WTC11 (cell line): ENCODE measurements around the gene ZNF85. TPM values are rescaled to one million over a fixed set of nuclear protein-coding genes. Genes with fewer than 3 reads are reported as not detected.

ENCODE experiments used
- ATAC-seq: fragments of 200-7000 bp; cut with Tn5 transposase; 2 replicates; pipeline ENCODE4 v1.10.0; 2021; ENCODE audit warnings: mild to moderate bottlenecking, moderate library complexity
- CTCF ChIA-PET: fragments of 300-600 bp; sonication (Branson Sonifier 250); formaldehyde crosslinking; loops from one replicate; lab custom pipeline; 2021; ENCODE audit warnings: antibody characterized with exemption; lab: Charles Lee
- POLR2A ChIA-PET: fragments of 350-600 bp; sonication (Branson Sonifier 250); formaldehyde crosslinking; loops from one replicate; lab custom pipeline; 2021; ENCODE audit warnings: antibody characterized with exemption; lab: Charles Lee
- DNase-seq: peaks from one replicate; pipeline ENCODE4 v3.0.0; 2021; ENCODE audit warnings: low spot score
- H3K27ac Mint-ChIP-seq: 2 replicates; pipeline ENCODE4 v1.8.0; 2021; ENCODE audit warnings: mixed read lengths
- H3K27me3 Mint-ChIP-seq: 2 replicates; pipeline ENCODE4 v1.8.0; 2021; ENCODE audit warnings: low read depth, mild to moderate bottlenecking, moderate library complexity, mixed read lengths
- H3K36me3 Mint-ChIP-seq: 2 replicates; pipeline ENCODE4 v1.8.0; 2021; ENCODE audit warnings: mixed read lengths
- H3K4me1 Mint-ChIP-seq: 2 replicates; pipeline ENCODE4 v1.8.0; 2022; ENCODE audit warnings: mixed read lengths
- H3K4me3 Mint-ChIP-seq: 2 replicates; pipeline ENCODE4 v1.8.0; 2021; ENCODE audit warnings: mild to moderate bottlenecking, moderate library complexity, mixed read lengths
- H3K9me3 Mint-ChIP-seq: 2 replicates; pipeline ENCODE4 v1.8.0; 2021; ENCODE audit warnings: mixed read lengths
- CBFB ChIP-seq: sonication (generic); formaldehyde crosslinking; IDR thresholded peaks from 2 replicates; pipeline ENCODE4 v1.8.1; 2022; ENCODE audit warnings: mild to moderate bottlenecking, low read depth, missing genetic modification reagents
- EMX1 ChIP-seq: fragments of 250-450 bp; sonication (Bioruptor Pico); IDR thresholded peaks from 2 replicates; pipeline ENCODE4 v1.8.0; 2021; ENCODE audit warnings: mild to moderate bottlenecking
- FOXK1 ChIP-seq: sonication (generic); formaldehyde crosslinking; IDR thresholded peaks from 2 replicates; pipeline ENCODE4 v1.8.0; 2022; ENCODE audit warnings: mild to moderate bottlenecking, moderate library complexity, missing genetic modification reagents
- GRHL2 ChIP-seq: fragments of 250-450 bp; sonication (Bioruptor Pico); IDR thresholded peaks from 2 replicates; pipeline ENCODE4 v1.8.0; 2022; ENCODE audit warnings: mild to moderate bottlenecking, moderate library complexity; ENCODE audit not compliant: insufficient replicate concordance, severe bottlenecking
- JUN ChIP-seq: sonication (generic); formaldehyde crosslinking; IDR thresholded peaks from 2 replicates; pipeline ENCODE4 v1.8.0; 2023; ENCODE audit warnings: mild to moderate bottlenecking, missing genetic modification reagents
- KAT7 ChIP-seq: sonication (generic); formaldehyde crosslinking; IDR thresholded peaks from 2 replicates; pipeline ENCODE4 v1.8.1; 2023; ENCODE audit warnings: missing genetic modification reagents, mild to moderate bottlenecking, borderline replicate concordance
- NFATC4 ChIP-seq: fragments of 250-450 bp; sonication (Bioruptor Pico); IDR thresholded peaks from 2 replicates; pipeline ENCODE4 v1.9.0; 2021; ENCODE audit warnings: mild to moderate bottlenecking
- RELA ChIP-seq: sonication (generic); formaldehyde crosslinking; IDR thresholded peaks from 2 replicates; pipeline ENCODE4 v1.8.1; 2022; ENCODE audit warnings: missing genetic modification reagents, mild to moderate bottlenecking, borderline replicate concordance
- SMAD3 ChIP-seq: sonication (generic); formaldehyde crosslinking; IDR thresholded peaks from 2 replicates; pipeline ENCODE4 v1.8.0; 2022; ENCODE audit warnings: missing genetic modification reagents, mild to moderate bottlenecking, borderline replicate concordance
- SOX15 ChIP-seq: fragments of 250-450 bp; sonication (Bioruptor Pico); IDR thresholded peaks from 2 replicates; pipeline ENCODE4 v1.9.0; 2021; ENCODE audit warnings: mild to moderate bottlenecking
- SP1 ChIP-seq: sonication (generic); formaldehyde crosslinking; conservative IDR thresholded peaks from 2 replicates; pipeline ENCODE4 v1.8.1; 2022; ENCODE audit warnings: missing genetic modification reagents
- TCF7 ChIP-seq: sonication (generic); formaldehyde crosslinking; IDR thresholded peaks from 2 replicates; pipeline ENCODE4 v1.8.0; 2022; ENCODE audit warnings: mild to moderate bottlenecking, low read depth, missing genetic modification reagents, moderate library complexity
- ZNF396 ChIP-seq: fragments of 250-450 bp; sonication (Bioruptor Pico); IDR thresholded peaks from 2 replicates; pipeline ENCODE4 v1.8.0; 2021; ENCODE audit warnings: mild to moderate bottlenecking, moderate library complexity, borderline replicate concordance
- ZNF423 ChIP-seq: fragments of 250-450 bp; sonication (Bioruptor Pico); IDR thresholded peaks from 2 replicates; pipeline ENCODE4 v2.1.2; 2022; ENCODE audit warnings: mild to moderate bottlenecking, moderate library complexity
- total RNA-seq: library from RNA; stranded (reverse); gene quantifications from 3 replicates; pipeline ENCODE4 v1.2.3, GENCODE V29; 2021
- TF ChIP-seq, protein P1 (sequence below): sonication (generic); formaldehyde crosslinking; conservative IDR thresholded peaks from 2 replicates; pipeline ENCODE4 v1.8.1; 2022; ENCODE audit warnings: mild to moderate bottlenecking, missing genetic modification reagents
- TF ChIP-seq, protein P2 (sequence below): sonication (generic); formaldehyde crosslinking; IDR thresholded peaks from 2 replicates; pipeline ENCODE4 v1.8.0; 2022; ENCODE audit warnings: mild to moderate bottlenecking, missing genetic modification reagents
- TF ChIP-seq, protein P3 (sequence below): sonication (generic); formaldehyde crosslinking; IDR thresholded peaks from 2 replicates; pipeline ENCODE4 v1.8.0; 2022; ENCODE audit warnings: mild to moderate bottlenecking, missing genetic modification reagents
- TF ChIP-seq, protein P4 (sequence below): sonication (generic); formaldehyde crosslinking; IDR thresholded peaks from 2 replicates; pipeline ENCODE4 v1.8.0; 2023; ENCODE audit warnings: missing genetic modification reagents
- TF ChIP-seq, protein P5 (sequence below): sonication (generic); formaldehyde crosslinking; IDR thresholded peaks from 2 replicates; pipeline ENCODE4 v1.8.1; 2023; ENCODE audit warnings: mild to moderate bottlenecking, moderate library complexity, missing genetic modification reagents
- TF ChIP-seq, protein P6 (sequence below): sonication (generic); formaldehyde crosslinking; IDR thresholded peaks from 2 replicates; pipeline ENCODE4 v1.8.0; 2023; ENCODE audit warnings: mild to moderate bottlenecking, missing genetic modification reagents
- TF ChIP-seq, protein P7 (sequence below): sonication (generic); formaldehyde crosslinking; IDR thresholded peaks from 2 replicates; pipeline ENCODE4 v1.8.1; 2022; ENCODE audit warnings: mild to moderate bottlenecking, moderate library complexity, missing genetic modification reagents
- TF ChIP-seq, protein P8 (sequence below): fragments of 250-450 bp; sonication (Bioruptor Pico); conservative IDR thresholded peaks from 2 replicates; pipeline ENCODE4 v1.9.0; 2021; ENCODE audit warnings: mild to moderate bottlenecking

Gene ZNF85
- total RNA-seq, 1 experiment from 2014 or later, result 22.8 TPM

DNA sequence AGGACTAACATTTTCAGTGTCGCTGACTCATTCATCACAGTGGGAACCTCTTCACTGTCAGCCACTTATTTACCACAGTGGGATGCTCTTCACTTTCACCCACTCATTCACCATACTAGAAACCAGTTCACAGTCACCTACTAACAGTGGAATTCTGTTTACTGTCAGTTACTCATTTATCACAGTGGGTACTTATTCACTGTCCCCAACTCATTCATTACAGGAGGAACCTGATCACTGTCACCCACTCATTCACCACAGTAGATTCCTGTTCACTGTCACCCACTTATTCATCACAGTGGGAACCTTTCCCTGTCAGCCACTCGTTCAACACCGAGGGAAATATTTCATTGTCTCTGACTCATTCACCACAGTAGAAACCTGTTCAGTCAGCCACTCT, 10.1 kb upstream of the ZNF85 start:
- Mint-ChIP-seq H3K36me3 (peaks cover 61% of the 10 kb centered on the region), H3K27ac (no peak overlapping the region), H3K27me3 (peaks cover 32% of the 10 kb centered on the region), H3K9me3 (peaks cover 87% of the 10 kb centered on the region), H3K4me1 (no peaks in the 10 kb centered on the region), H3K4me3 (no peak overlapping the region)
- CTCF ChIA-PET, result no interaction called here
- POLR2A ChIA-PET, result no interaction called here
- TF ChIP-seq KAT7, result no peak
- TF ChIP-seq, protein P1, sequence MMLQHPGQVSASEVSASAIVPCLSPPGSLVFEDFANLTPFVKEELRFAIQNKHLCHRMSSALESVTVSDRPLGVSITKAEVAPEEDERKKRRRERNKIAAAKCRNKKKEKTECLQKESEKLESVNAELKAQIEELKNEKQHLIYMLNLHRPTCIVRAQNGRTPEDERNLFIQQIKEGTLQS, result no peak
- TF ChIP-seq NFATC4 (CRISPR knock-in tag), result no peak
- TF ChIP-seq RELA, result no peak
- TF ChIP-seq, protein P2, sequence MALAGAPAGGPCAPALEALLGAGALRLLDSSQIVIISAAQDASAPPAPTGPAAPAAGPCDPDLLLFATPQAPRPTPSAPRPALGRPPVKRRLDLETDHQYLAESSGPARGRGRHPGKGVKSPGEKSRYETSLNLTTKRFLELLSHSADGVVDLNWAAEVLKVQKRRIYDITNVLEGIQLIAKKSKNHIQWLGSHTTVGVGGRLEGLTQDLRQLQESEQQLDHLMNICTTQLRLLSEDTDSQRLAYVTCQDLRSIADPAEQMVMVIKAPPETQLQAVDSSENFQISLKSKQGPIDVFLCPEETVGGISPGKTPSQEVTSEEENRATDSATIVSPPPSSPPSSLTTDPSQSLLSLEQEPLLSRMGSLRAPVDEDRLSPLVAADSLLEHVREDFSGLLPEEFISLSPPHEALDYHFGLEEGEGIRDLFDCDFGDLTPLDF, result no peak
- TF ChIP-seq JUN (CRISPR knock-in tag), result no peak
- TF ChIP-seq SOX15, result no peak
- TF ChIP-seq TCF7 (CRISPR knock-in tag), result no peak
- ATAC-seq (no peak), DNase-seq (no peak)

DNA sequence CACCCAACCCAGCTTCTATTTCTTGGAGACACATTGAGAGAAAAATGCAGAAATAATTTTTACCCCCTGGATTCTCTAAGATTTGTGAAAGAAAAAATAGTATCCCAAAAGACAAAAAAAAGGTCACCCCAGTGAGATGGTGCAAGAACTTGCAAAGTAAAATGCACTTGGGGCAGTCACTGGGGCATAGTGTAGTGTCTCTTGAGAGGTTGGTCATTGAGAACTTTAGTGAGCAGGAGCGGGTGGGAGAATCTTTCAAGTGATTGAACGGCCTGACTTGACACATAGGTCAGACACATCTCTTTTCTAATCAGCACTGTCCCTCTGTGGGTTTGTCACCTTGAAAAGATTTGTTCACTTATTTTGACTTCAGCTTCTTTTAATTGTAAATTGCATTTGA, 2.4 kb downstream of the ZNF85 start:
- CTCF ChIA-PET, result no interaction called here
- 0 out of 2 replicates have a peak, but pooled peaks cover 4% of the 10 kb centered on the region for H3K9me3 Mint-ChIP-seq
- no peak overlapping the region; the same call in none of the 2 replicates for H3K4me3 Mint-ChIP-seq
- no peak overlapping the region for H3K27ac Mint-ChIP-seq
- H3K4me1 Mint-ChIP-seq, result peaks cover 16% of the 10 kb centered on the region
- peaks cover 21% of the 10 kb centered on the region for H3K36me3 Mint-ChIP-seq
- no peaks in the 10 kb centered on the region for H3K27me3 Mint-ChIP-seq
- DNase-seq, result no peak
- POLR2A ChIA-PET, result no interaction called here
- TF ChIP-seq, protein P3, sequence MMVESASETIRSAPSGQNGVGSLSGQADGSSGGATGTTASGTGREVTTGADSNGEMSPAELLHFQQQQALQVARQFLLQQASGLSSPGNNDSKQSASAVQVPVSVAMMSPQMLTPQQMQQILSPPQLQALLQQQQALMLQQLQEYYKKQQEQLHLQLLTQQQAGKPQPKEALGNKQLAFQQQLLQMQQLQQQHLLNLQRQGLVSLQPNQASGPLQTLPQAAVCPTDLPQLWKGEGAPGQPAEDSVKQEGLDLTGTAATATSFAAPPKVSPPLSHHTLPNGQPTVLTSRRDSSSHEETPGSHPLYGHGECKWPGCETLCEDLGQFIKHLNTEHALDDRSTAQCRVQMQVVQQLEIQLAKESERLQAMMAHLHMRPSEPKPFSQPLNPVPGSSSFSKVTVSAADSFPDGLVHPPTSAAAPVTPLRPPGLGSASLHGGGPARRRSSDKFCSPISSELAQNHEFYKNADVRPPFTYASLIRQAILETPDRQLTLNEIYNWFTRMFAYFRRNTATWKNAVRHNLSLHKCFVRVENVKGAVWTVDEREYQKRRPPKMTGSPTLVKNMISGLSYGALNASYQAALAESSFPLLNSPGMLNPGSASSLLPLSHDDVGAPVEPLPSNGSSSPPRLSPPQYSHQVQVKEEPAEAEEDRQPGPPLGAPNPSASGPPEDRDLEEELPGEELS (CRISPR knock-in tag), result no peak
- TF ChIP-seq FOXK1 (no peak), SP1 (CRISPR knock-in tag) (no peak), ZNF396 (CRISPR knock-in tag) (no peak), JUN (CRISPR knock-in tag) (no peak), NFATC4 (CRISPR knock-in tag) (no peak), CBFB (CRISPR knock-in tag) (no peak), ZNF423 (no peak), GRHL2 (CRISPR knock-in tag) (no peak), EMX1 (CRISPR knock-in tag) (no peak), SMAD3 (no peak)
- TF ChIP-seq, protein P4, sequence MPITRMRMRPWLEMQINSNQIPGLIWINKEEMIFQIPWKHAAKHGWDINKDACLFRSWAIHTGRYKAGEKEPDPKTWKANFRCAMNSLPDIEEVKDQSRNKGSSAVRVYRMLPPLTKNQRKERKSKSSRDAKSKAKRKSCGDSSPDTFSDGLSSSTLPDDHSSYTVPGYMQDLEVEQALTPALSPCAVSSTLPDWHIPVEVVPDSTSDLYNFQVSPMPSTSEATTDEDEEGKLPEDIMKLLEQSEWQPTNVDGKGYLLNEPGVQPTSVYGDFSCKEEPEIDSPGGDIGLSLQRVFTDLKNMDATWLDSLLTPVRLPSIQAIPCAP (CRISPR knock-in tag), result no peak
- TF ChIP-seq, protein P5, sequence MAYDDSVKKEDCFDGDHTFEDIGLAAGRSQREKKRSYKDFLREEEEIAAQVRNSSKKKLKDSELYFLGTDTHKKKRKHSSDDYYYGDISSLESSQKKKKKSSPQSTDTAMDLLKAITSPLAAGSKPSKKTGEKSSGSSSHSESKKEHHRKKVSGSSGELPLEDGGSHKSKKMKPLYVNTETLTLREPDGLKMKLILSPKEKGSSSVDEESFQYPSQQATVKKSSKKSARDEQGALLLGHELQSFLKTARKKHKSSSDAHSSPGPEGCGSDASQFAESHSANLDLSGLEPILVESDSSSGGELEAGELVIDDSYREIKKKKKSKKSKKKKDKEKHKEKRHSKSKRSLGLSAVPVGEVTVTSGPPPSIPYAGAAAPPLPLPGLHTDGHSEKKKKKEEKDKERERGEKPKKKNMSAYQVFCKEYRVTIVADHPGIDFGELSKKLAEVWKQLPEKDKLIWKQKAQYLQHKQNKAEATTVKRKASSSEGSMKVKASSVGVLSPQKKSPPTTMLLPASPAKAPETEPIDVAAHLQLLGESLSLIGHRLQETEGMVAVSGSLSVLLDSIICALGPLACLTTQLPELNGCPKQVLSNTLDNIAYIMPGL (CRISPR knock-in tag), result no peak
- TF ChIP-seq, protein P6, sequence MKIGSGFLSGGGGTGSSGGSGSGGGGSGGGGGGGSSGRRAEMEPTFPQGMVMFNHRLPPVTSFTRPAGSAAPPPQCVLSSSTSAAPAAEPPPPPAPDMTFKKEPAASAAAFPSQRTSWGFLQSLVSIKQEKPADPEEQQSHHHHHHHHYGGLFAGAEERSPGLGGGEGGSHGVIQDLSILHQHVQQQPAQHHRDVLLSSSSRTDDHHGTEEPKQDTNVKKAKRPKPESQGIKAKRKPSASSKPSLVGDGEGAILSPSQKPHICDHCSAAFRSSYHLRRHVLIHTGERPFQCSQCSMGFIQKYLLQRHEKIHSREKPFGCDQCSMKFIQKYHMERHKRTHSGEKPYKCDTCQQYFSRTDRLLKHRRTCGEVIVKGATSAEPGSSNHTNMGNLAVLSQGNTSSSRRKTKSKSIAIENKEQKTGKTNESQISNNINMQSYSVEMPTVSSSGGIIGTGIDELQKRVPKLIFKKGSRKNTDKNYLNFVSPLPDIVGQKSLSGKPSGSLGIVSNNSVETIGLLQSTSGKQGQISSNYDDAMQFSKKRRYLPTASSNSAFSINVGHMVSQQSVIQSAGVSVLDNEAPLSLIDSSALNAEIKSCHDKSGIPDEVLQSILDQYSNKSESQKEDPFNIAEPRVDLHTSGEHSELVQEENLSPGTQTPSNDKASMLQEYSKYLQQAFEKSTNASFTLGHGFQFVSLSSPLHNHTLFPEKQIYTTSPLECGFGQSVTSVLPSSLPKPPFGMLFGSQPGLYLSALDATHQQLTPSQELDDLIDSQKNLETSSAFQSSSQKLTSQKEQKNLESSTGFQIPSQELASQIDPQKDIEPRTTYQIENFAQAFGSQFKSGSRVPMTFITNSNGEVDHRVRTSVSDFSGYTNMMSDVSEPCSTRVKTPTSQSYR (CRISPR knock-in tag), result no peak
- TF ChIP-seq, protein P7, sequence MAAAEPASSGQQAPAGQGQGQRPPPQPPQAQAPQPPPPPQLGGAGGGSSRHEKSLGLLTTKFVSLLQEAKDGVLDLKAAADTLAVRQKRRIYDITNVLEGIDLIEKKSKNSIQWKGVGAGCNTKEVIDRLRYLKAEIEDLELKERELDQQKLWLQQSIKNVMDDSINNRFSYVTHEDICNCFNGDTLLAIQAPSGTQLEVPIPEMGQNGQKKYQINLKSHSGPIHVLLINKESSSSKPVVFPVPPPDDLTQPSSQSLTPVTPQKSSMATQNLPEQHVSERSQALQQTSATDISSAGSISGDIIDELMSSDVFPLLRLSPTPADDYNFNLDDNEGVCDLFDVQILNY, result no peak
- TF ChIP-seq, protein P8, sequence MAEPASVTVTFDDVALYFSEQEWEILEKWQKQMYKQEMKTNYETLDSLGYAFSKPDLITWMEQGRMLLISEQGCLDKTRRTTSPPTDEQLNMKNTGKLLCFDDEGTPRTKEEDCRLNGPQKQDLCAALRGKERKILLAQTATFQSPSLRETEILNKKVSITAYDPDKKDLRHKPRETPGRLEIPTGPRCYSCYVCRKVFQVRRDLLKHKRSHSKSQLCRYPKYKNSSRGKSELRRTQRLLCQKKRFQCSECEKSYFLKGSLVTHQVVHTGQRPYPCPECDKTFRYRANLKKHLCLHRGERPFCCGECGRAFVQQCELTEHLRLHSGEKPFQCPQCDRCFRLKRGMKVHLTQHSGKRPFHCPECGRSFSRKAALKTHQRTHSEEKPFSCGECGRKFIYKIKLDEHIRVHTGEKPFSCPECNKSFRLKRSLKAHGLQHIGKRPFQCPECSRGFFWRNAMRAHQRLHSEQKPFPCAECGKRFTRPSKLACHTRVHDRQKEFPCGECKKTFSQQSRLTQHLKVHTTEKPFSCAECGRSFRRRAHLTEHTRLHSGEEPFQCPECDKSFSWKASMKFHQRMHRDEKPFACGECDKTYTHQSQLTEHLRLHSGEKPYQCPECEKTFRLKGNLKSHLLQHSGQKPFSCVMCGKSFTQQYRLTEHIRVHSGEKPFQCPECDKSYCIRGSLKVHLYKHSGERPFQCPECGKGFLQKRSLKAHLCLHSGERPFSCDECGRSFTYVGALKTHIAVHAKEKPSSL, result no peak
- TF ChIP-seq, protein P1, result no peak
- no peak for ATAC-seq
